Activated CD8-positive, alpha-beta memory T cell treated with anti-CD3 and anti-CD28 coated beads for 36 hours (primary cell): ENCODE measurements around the gene TEKTIP1. TPM values are rescaled to one million over a fixed set of nuclear protein-coding genes. Genes with fewer than 3 reads are reported as not detected.
"Not testable (repeated sequence)": the region's sequence is repeated elsewhere in the genome, so short reads cannot be mapped to it uniquely, and the experiment has no call there.

Experiments used
- CTCF ChIA-PET: fragments of 350-600 bp; sonication (Branson Sonifier 250); formaldehyde crosslinking; loops from one replicate; lab custom pipeline; 2021; ENCODE audit warnings: antibody characterized with exemption; lab: Charles Lee
- POLR2A ChIA-PET: fragments of 350-600 bp; sonication (Branson Sonifier 250); formaldehyde crosslinking; loops from one replicate; lab custom pipeline; 2021; ENCODE audit warnings: antibody characterized with exemption; lab: Charles Lee
- total RNA-seq, 2 experiments: library from RNA; stranded (reverse); gene quantifications; one replicate each; pipeline ENCODE4 v1.2.3, GENCODE V29; 2021

The TEKTIP1 gene
- total RNA-seq, 2 experiments from 2014 or later = 0.67 to 0.78 TPM

DNA sequence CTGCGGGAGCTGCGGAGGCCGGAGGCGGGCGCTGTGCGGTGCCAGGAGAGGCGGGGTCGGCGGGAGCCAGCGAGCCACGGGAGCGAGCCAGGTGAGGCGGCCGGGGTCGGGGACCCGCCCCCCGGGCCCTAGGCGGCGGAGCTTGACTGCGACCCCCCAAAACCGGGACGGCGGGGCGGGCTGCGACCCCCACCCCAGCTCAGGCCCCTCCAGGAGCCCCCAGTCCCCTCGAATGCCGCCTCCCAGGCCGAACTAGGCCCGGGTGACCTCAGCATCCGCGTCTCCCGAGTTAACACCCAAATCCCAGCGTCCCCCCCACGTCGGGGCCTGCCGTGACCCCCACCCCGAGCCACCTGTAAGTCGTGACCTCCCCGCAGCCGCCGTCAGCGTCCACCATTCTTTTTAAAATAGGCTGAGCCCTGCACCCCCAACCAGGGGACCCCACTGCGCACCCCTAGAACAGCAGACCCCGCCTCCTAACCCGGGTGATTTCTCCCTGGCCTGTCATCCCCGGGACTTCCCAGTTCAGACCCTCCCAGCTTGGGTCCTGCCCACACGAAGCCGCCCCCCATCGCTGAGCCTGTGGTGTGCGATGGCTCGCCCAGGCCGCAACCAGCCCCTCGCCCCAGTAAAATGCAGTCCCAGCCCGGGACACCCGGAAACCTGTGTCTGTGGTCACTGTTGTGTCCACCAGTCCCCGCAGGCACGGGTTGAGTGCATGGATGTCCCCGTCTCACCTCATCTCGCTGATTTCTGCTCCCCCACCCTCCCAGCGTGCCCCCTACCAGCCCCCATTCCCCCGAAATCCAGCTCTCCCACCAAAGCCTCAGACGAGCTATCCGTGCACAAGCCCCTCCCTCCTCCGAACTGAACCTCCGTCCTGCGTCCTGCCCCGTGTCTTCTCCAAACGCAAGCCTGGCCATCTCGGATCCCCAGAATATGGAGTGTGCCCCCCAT is 32.3 kb upstream of the TEKTIP1 start:
- ChIA-PET POLR2A (interaction anchor here (0.6 to 0.9 kb wide), 2 partner anchors 102 to 122 kb away, joined by 4 read pairs; no protein-coding TSS in a partner anchor), CTCF (interaction anchor here (1.1 to 1.8 kb wide), 2 partner anchors 21 to 40 kb away, joined by 3 to 4 read pairs; no protein-coding TSS in a partner anchor)

GRCh38 chr19:3507371-3508120 is 31.4 kb upstream of the TEKTIP1 start:
- CTCF ChIA-PET = interaction anchor here (1.1 to 1.8 kb wide), 2 partner anchors 22 to 39 kb away, joined by 3 to 4 read pairs; no protein-coding TSS in a partner anchor
- POLR2A ChIA-PET = interaction anchor here (0.6 to 0.9 kb wide), 2 partner anchors 101 to 121 kb away, joined by 4 read pairs; no protein-coding TSS in a partner anchor

DNA sequence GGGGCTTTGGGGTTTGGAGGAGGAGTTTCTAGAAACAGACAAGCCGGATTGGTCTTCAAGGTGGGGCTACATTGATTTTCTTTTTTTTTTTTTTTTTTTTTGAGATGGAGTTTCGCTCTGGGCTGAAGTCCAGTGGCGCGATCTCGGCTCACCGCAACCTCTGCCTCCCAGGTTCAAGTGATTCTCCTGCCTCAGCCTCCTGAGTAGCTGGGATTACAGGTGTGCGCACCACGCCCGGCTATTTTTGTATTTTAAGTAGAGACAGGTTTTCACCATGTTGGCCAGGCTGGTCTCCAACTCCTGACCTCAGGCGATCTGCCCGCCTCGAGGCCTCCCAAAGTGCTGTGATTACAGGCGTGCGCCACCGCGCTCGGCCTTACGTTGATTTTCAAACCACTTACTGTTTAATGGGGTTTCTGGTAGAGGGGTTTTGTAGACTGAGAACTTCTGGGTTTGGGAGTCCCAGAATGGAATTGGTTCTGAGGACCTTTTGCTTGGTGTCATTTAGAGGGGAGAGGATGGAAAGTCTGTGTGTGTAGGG is 30.8 kb upstream of the TEKTIP1 start:
- POLR2A ChIA-PET = not testable (repeated sequence)
- CTCF ChIA-PET = interaction anchor here (1.1 to 1.8 kb wide), 2 partner anchors 38 to 40 kb away, joined by 3 to 4 read pairs; no protein-coding TSS in a partner anchor

DNA sequence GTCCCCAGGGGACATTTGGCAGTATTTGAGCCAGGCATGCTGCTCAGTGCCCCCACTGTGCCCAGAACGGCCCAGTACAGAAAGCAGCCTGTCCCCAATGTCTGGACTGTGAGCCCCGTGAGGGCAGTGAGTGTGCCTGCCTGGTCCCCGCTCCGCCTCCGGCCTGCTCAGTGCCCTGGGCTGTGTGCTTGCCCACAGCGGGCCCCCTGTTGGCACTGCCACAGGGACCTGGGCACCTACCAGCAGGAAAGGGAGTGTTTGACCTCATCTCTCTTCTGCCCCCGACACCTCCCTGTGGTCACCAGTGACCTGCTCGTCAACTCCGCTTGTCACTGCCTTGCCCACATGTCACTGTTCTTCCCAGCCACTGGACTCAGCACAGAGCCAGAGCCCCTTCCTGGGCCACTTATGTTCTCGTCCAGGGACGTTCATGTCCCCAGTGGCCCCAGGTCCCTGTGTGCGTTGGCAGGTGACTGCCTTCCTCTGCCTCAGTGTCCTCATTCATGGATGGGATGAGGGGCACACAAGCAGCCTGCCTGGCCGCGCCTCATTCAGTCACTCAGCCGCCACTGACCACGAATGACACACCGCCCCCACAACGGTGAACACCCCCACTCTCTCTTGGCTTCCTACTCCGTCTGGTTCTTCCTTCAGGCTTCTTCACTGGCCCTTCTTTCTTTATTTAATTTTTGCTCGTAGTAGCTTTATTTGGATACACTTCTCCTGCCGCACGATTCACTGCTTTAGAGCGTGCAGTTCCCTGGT is 30.0 kb upstream of the TEKTIP1 start:
- CTCF ChIA-PET = interaction anchor here (1.1 kb wide), 1 partner anchor 39 kb away, joined by 3 read pairs; no protein-coding TSS in a partner anchor
- POLR2A ChIA-PET = no interaction called here

GRCh38 chr19:3509566-3509989 is 29.4 kb upstream of the TEKTIP1 start:
- CTCF ChIA-PET = interaction anchor here (0.9 kb wide), 1 partner anchor 25 kb away, joined by 3 read pairs; no protein-coding TSS in a partner anchor
- POLR2A ChIA-PET = no interaction called here

DNA sequence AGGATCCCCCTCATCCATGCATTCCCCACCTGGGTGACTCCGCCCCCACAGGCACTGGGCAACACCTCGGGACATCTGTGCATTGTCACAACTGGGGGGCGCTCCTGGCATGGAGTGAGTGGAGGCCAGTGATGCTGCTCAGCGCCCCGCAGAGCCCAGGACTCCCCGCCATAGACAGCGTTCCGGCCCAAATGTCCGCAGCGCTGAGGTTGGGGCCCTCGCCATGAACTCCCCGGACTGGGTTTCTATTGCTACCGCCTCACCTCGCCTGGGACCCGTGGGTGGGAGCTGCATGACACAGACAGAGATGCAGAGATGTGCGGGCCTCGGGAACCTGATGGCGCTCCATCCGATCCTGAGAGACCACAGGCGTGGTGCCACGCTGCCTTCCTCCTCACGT is 28.2 kb upstream of the TEKTIP1 start:
- ChIA-PET CTCF (no interaction called here), POLR2A (no interaction called here)

- POLR2A ChIA-PET = no interaction called here
- CTCF ChIA-PET = no interaction called here
Measured at GRCh38 chr19:3511506-3512251, 27.3 kb upstream of the TEKTIP1 start.

DNA sequence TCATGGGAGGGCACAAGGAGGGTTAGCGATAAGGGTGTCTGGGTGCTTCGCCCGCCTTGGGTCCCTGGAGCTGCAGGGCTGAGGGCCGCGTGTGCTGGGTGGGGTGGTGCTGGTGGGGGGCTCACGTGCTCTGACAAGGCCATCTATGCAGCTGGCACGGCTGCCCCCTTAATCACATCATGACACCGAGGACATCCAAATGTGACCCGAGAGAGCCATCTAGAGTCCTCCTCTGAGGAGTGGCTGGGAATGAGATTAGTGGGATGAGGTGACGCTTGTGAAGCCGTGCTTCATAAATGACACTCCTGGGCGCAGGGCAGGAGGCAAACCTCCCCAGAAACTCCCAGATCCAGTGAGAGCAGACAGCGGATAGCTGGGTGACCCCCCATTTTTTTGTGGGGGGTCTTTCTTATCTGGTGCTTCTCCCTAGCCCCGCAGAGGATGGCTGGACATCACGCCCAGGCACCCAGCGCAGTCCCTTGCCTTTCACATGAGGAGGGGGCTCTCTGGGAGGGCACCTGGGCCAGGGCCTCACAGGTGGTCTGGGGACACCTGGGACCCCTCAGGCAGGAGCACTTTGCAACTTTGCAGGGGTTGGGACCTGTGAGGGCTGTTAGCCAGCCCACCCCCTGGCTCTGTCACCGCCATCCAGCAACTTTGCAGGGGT is 26.3 kb upstream of the TEKTIP1 start:
- ChIA-PET CTCF (no interaction called here), POLR2A (no interaction called here)

- ChIA-PET CTCF (interaction anchor here (0.5 kb wide), 1 partner anchor 136 kb away, joined by 3 read pairs; no protein-coding TSS in a partner anchor), POLR2A (no interaction called here)
Measured at GRCh38 chr19:3513229-3514140, 25.5 kb upstream of the TEKTIP1 start.

DNA sequence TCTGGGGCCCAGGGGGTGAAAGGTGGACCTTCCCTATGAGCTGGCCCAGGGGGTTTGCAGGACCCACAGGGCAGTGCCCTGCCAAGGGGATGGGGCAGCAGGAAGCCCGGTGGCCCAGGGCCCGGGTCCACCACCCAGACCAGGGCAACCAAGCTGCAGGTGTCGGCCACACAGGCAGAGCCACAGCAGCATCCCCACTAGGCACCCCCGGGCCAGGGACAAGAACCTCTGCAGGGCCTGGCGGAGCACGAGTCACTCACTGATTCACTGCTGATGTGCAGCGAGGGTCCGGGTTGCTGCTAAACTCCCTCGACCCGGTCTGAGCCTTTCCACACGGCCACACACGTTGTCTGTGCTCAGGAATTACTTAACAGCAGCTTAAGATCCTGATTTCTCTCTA is 24.0 kb upstream of the TEKTIP1 start:
- ChIA-PET POLR2A (no interaction called here), CTCF (interaction anchor here (0.9 to 1.0 kb wide), 2 partner anchors 30 kb away, joined by 3 read pairs; no protein-coding TSS in a partner anchor)

DNA sequence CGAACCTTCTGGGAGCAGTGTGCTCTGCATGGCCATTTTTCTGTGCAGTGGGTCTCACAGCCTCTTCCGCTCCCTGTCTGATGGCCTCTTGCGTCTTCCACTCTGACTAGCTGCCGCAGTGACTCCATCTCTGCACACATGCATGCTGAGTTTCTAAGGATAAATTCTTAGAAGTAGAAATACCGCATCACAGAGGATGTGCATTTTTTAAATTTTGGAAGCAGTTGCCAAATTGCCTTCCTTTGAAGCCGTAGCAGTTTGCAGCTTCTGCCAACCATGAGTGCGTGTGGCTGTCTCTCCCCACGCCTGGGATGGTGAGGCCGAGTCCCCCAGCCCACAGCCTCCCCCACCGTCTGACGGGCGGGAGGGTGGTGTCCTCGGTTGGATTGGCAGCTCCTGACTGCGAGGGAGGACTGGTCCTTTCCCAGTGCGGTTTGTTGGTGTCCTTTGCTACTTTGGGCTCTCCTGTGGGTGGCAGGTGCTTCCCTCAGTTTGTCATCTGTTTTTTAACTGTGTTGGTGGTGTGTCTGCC is 23.0 kb upstream of the TEKTIP1 start:
- CTCF ChIA-PET = interaction anchor here (0.9 kb wide), 1 partner anchor 31 kb away, joined by 3 read pairs; no protein-coding TSS in a partner anchor

GRCh38 chr19:3516675-3517207 is 22.2 kb upstream of the TEKTIP1 start:
- CTCF ChIA-PET = interaction anchor here (0.5 to 1.0 kb wide), 2 partner anchors 28 to 48 kb away, joined by 3 read pairs; no protein-coding TSS in a partner anchor
- POLR2A ChIA-PET = interaction anchor here (0.5 kb wide), 1 partner anchor 15 kb away, joined by 5 read pairs; no protein-coding TSS in a partner anchor

More for the DNA sequence above, 23.0 kb upstream of the TEKTIP1 start:
- POLR2A ChIA-PET = no interaction called here

DNA sequence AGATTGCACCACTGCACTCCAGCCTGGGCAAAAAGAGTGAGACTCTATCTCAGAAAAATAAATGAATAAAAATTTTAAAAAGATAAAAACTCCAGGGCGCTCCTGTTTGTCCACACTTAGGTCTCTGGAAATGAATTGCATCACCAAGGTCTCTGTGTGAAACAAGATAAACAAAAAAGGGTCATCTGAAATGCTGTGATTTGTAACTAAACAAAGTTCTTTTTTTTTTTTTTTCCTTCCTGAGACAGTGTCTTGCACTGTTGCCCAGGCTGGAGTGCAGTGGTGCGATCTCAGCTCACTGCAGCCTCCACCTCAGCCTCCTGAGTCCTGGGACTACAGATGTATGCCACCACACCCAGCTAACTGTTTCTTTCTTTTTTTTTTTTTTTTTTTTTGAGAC is 21.3 kb upstream of the TEKTIP1 start:
- POLR2A ChIA-PET = interaction anchor here (0.7 kb wide), 1 partner anchor 174 kb away, joined by 4 read pairs; no protein-coding TSS in a partner anchor

DNA sequence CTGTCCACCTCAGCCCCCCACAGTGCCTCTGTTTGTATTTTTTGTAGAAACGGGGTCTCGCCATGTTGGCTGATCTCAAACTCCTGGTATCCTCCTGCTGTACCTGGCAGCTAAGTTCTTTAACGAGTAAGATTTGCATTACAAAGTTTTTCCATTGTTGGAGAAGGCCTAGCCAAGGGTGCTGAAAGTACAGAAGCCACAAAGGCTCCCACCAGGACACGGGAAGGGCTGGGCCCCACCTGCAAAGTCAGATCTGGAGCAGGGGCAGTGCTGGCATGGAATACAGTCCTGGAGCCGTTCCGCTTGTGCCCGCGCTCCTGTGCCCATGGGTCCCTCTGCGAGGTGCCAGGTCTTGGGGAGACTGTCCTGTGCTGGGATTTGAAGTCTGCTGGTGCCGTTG is 20.7 kb upstream of the TEKTIP1 start:
- ChIA-PET CTCF (interaction anchor here (1.3 kb wide), 1 partner anchor 27 kb away, joined by 5 read pairs; no protein-coding TSS in a partner anchor), POLR2A (interaction anchor here (0.7 kb wide), 1 partner anchor 174 kb away, joined by 4 read pairs; no protein-coding TSS in a partner anchor)

More for the DNA sequence above, 21.3 kb upstream of the TEKTIP1 start:
- CTCF ChIA-PET = interaction anchor here (1.3 kb wide), 1 partner anchor 28 kb away, joined by 5 read pairs; no protein-coding TSS in a partner anchor

DNA sequence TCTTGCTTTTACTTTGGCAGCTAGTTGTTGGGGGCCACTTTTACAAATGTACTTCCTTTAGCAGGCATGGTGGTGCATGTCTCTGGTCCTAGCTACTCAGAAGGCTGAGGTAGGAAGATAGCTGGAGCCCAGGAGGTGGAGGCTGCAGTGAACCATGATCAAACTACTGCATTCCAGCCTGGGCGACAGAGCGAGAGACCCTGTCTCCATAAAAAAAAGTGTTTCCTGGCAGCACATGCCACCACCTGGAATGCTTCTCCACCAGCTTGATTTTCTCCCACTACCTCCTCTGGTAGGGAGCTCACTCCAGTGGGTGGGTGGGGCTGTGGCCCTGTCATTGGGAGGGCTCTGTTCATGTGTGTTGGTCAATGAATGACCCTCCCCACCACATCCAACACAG is 20.3 kb upstream of the TEKTIP1 start:
- CTCF ChIA-PET = interaction anchor here (1.3 kb wide), 1 partner anchor 27 kb away, joined by 5 read pairs; no protein-coding TSS in a partner anchor
- POLR2A ChIA-PET = no interaction called here
